HTERT RPE-1 (cell line): ENCODE results near the gene UBA3.

Experiments used
- in situ Hi-C: fragments of 300-500 bp; cut with MboI; formaldehyde crosslinking; loops from 4 replicates; pipeline ENCODE4 v1.14.3; 2020; ENCODE audit warnings: low sequenced_read_pairs

The UBA3 gene

DNA sequence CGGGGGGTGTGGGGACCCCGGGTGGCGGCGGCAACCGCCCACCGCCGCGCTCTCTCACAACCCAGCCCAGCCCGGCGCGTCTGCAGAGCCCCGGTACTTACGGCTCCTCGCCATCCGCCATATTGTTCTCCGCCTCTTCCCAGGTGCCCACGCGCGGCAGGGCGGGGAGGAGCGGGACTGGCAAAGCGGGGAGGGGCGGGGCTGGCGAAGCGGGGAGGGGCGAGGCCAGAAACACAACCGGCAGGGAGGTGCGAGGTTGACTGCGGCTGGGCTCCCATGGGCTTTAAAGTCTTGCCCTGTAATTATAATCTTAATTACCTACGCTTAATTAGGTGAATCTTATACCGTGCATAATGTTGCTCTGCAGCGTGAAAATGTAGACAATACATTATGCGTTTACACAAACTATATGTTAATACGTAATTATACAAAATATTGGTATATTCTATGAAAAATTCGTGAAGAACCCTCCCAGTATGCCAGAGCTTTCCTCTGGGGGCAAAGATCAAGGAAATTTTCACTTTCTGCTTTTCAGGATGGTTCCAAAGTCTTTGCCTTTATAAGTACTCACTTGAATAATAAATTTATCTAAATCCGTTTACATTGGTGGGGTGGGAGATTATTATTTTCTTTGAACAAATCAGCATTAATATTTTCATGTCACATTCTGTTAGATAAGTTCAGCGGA lies at the start of gene UBA3:
TSS of gene UBA3 (minus strand) at position 133 of the 688 bp plus-strand sequence. CDS start at position 121, 12 bp downstream.
- in situ Hi-C loops = no loop called here

- in situ Hi-C loops = no loop called here
These were observed 49.4 kb upstream of the UBA3 start for GRCh38 chr3:69129531-69129930.

- in situ Hi-C loops = no loop called here
These were observed 48.3 kb upstream of the UBA3 start for GRCh38 chr3:69128509-69128908.

DNA sequence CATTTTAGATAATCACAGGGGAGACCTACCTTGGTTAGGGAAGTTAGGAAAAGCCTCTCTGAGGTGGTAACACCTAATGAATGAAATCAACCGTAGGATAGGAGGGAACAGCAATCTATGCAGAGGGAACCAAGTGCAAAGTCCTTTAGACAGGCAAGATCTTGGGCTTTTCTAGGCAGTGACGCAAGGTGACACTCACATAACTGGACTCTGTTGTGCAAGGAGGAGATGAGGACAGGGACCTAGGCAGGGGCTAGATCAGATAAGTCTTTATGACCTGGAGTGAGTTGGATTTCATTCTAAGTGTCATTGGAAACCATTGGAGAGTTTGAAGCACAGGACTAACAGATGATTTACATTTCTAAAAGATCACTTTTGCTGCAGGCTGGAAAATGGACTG lies 46.8 kb upstream of the UBA3 start:
- in situ Hi-C loops = no loop called here

GRCh38 chr3:69126216-69126615 lies 46.1 kb upstream of the UBA3 start:
- in situ Hi-C loops = no loop called here

DNA sequence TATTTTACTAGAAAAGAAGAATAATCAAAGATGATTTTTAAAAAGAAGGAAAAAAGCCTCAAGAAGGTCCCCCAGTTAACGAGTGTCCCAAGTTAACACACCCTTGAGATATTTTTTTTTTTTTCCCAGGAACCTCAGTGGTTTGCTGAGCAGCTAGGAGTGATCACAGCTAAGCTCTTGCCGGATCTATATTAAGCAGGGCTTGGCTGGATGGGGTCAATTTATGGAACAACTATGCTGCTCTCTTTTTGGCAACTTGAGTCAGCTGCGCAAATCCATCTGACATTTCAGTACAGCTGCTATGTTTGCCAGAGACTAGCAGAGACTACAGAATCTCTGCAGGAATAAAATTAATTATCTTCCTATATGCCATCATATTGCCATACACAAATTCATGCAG lies 42.2 kb upstream of the UBA3 start, which contains the start of gene LMOD3:
TSS of gene LMOD3 (minus strand) at position 193 of the 400 bp plus-strand sequence. CDS start 209 bp downstream, outside the sequence.
- in situ Hi-C loops = no loop called here

DNA sequence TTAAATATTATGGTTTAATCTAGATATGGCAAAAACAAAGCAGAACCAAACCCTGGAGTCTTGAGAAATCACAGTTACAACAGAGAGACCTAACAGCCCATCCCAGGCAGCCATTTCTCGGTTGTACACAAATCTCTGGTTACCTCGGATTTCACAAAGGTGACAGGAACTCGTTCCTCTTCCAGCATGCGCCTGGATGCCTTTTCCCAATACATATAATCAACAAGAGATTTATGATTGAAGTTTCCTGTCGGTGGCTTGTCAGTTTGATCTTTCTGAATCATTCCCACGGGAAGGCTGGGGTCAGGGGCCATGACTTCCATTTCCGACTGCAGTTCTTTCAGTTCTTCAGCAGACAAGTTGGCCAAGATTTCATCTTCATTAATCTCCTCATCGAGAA lies 41.8 kb upstream of the UBA3 start:
- in situ Hi-C loops = no loop called here

- in situ Hi-C loops = no loop called here
These were observed 41.3 kb upstream of the UBA3 start for GRCh38 chr3:69121513-69121912.

DNA sequence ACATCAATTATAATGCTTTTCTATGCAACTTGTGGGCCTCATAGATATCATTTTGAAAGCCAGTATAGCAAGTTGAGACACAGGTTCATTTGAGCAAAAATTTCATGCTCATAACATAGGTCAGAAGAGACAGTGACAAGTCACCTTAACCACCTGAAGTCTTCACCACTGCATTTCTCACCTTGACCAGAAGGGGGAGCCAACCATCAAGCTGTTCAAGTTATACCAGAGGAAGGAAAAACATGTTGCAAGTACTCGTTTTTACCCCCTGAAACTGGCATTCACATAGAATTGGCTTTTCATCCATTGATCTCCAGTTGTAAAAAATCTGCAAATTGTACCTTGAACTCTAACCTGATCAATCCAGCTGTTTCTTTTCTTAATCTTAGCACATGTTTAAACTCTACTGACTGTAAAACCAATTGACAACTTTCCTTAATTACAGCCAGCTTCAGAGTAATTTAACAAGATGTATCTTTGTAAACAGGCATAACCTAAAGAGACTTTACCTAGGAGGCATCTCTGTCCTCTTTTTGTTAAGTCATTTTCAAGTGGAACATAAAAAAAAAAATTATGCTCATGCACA lies 40.8 kb upstream of the UBA3 start:
- in situ Hi-C loops = no loop called here

- in situ Hi-C loops = no loop called here
These were observed 39.5 kb upstream of the UBA3 start for GRCh38 chr3:69119681-69120080.

GRCh38 chr3:69119138-69119537 lies 39.0 kb upstream of the UBA3 start:
- in situ Hi-C loops = no loop called here

- in situ Hi-C loops = no loop called here
These were observed 38.4 kb upstream of the UBA3 start for GRCh38 chr3:69118555-69118954.

DNA sequence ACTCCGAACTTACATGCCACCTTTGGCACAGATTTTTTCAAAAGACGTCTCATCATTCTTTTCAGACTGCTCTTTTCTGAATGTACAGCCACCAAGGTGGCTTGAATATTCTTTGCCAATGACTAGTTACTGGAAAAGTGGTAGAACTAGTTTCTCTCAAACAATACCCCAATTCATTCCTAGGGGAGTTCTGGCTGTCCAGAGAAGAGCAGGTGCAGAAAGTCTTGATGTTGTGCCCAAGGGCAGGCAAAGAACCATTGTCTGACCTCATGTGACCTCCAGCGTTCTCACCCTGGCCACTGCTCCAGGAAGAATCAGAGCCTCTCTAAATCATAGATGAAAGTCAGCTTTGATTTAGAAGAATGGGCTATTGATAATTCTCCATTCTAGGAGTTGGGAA lies 36.7 kb upstream of the UBA3 start:
- in situ Hi-C loops = no loop called here

GRCh38 chr3:69116162-69116561 lies 36.0 kb upstream of the UBA3 start:
- in situ Hi-C loops = no loop called here

GRCh38 chr3:69115731-69116130 lies 35.6 kb upstream of the UBA3 start:
- in situ Hi-C loops = no loop called here

GRCh38 chr3:69113536-69113935 lies 33.4 kb upstream of the UBA3 start:
- in situ Hi-C loops = no loop called here

- in situ Hi-C loops = no loop called here
These were observed 30.9 kb upstream of the UBA3 start for GRCh38 chr3:69110941-69111546.

GRCh38 chr3:69108811-69109210 lies 28.6 kb upstream of the UBA3 start:
- in situ Hi-C loops = no loop called here

GRCh38 chr3:69107841-69108240 lies 27.7 kb upstream of the UBA3 start:
- in situ Hi-C loops = no loop called here

DNA sequence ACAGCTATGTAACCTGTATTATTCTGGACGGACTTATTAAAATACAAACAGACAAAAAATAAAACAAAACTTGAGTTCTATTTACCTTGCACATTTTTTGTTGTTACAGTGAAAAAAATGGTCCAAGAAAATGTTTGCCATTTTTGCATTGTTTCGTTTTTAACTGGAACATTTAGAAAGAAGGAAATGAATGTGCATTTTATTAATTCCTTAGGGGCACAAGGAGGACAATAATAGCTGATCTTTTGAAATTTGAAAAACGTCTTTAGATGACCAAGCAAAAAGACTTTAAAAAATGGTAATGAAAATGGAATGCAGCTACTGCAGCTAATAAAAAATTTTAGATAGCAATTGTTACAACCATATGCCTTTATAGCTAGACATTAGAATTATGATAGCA lies 25.2 kb upstream of the UBA3 start:
- in situ Hi-C loops = no loop called here

- in situ Hi-C loops = no loop called here
These were observed 24.4 kb upstream of the UBA3 start for GRCh38 chr3:69104586-69104985.

DNA sequence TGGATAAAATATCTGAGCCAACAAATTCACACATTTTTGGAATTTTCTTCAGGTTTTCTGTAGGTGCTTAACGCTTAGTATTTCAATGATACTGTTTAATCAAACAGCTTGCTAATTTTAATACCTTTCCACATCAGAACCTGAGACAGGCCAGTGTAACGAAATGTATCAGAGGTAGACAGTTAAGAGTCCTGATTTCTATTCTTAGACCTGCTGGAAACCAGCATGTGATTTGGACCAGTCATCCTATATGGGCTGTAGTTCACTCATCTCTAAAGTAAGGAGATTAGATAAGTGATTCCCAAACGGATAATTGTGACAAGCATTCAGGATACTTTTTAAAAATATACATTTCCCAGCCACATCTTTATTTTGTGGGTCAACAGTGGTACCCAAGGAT lies 23.0 kb upstream of the UBA3 start:
- in situ Hi-C loops = no loop called here
